Umbilical cord (tissue), 2 donors: ENCODE data around the gene PTPRR. TPM values are rescaled to one million over a fixed set of nuclear protein-coding genes. Genes with fewer than 3 reads are reported as not detected.

Experiments used
- DNase-seq: peaks from one replicate; pipeline ENCODE4 v3.0.0-alpha.2; 2015; ENCODE audit warnings: low spot score
- total RNA-seq: library from RNA; depleted of rRNA; stranded (reverse); fragments of >200 nt; gene quantifications from one replicate; pipeline ENCODE4 v1.2.3, GENCODE V29; 2014; ENCODE audit warnings: low replicate concordance; ENCODE audit not compliant: insufficient read depth

PTPRR gene
- total RNA-seq, 1 donor from 2014 or later, result 17.3 TPM

GRCh38 chr12:70798016-70798783 is 122.3 kb downstream of the PTPRR start:
- DNase-seq, result peak; percentile 58

GRCh38 chr12:70796989-70797388 is 123.5 kb downstream of the PTPRR start:
- no peak for DNase-seq

- no peak for DNase-seq
Observed at GRCh38 chr12:70795608-70796007, 124.9 kb downstream of the PTPRR start.

- no peak for DNase-seq
Observed at GRCh38 chr12:70794131-70794530, 126.4 kb downstream of the PTPRR start.

GRCh38 chr12:70788774-70789173 is 131.8 kb downstream of the PTPRR start:
- no peak for DNase-seq

- DNase-seq, result no peak
Observed at GRCh38 chr12:70787612-70788011, 132.9 kb downstream of the PTPRR start.

GRCh38 chr12:70785896-70786295 is 134.6 kb downstream of the PTPRR start:
- no peak for DNase-seq

- no peak for DNase-seq
Observed at GRCh38 chr12:70784042-70784668, 136.4 kb downstream of the PTPRR start.

- no peak for DNase-seq
Observed at GRCh38 chr12:70783455-70783854, 137.1 kb downstream of the PTPRR start.

GRCh38 chr12:70779250-70779649 is 141.3 kb downstream of the PTPRR start:
- no peak for DNase-seq

GRCh38 chr12:70774055-70774454 is 146.5 kb downstream of the PTPRR start:
- DNase-seq, result no peak

- DNase-seq, result no peak
Observed at GRCh38 chr12:70772836-70773235, 147.7 kb downstream of the PTPRR start.

GRCh38 chr12:70771581-70771980 is 149.0 kb downstream of the PTPRR start:
- DNase-seq, result no peak

- no peak for DNase-seq
Observed at GRCh38 chr12:70763666-70764065, 156.9 kb downstream of the PTPRR start.

GRCh38 chr12:70762000-70762399 is 158.5 kb downstream of the PTPRR start:
- DNase-seq, result no peak

- DNase-seq, result no peak
Observed at GRCh38 chr12:70759161-70759918, 161.2 kb downstream of the PTPRR start.

GRCh38 chr12:70758494-70758845 is 162.1 kb downstream of the PTPRR start:
- no peak for DNase-seq

- no peak for DNase-seq
Observed at GRCh38 chr12:70757830-70758493, 162.6 kb downstream of the PTPRR start.

- DNase-seq, result no peak
Observed at GRCh38 chr12:70756791-70757190, 163.7 kb downstream of the PTPRR start.

GRCh38 chr12:70756118-70756517 is 164.4 kb downstream of the PTPRR start:
- DNase-seq, result peak; percentile 40

GRCh38 chr12:70754330-70754741 is 166.2 kb downstream of the PTPRR start:
- DNase-seq, result no peak

GRCh38 chr12:70752327-70752726 is 168.2 kb downstream of the PTPRR start:
- DNase-seq, result no peak
